Globus pallidus (tissue), 1 donor: ENCODE data around the gene TMBIM1.

ENCODE experiments used
- DNase-seq: peaks from one replicate; pipeline ENCODE4 v3.0.0-alpha.2; 2015; ENCODE audit warnings: low spot score

The TMBIM1 gene

GRCh38 chr2:218257390-218257981 is 34.8 kb downstream of the TMBIM1 start:
- peak; percentile 61 for DNase-seq

DNA sequence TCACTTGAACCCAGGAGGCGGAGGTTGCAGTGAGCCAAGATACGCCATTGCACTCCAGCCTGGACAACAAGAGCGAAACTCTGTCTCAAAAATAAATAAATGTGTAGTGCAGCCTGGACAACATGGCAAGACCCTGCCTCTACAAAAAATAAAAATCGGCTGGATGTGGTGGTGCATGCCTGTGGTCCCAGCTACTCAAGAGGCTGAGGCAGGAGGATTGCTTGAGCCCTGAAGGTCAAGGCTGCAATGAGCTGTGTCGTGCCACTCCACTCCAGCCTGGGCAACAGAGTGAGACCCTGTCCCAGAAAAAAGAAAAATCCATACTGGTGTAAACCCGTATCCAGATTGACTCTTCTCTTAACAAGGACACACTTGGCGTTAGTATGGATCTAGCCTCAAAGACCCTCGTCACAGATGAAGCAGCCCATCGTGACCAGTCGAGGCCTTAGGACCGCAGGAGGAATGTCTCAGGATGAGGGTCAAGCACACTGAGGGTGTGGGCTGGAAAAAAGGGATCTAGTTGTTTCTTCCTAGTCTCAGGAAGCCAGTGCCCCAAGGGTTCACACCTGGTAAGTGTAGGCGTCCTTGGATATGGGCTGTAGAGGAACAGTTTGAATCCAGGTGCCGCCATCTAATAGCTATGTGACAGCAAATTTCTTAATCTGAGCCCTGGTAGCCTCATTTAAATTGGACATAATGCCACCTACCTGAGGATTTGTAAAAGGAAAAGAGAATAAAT is 35.5 kb downstream of the TMBIM1 start:
- no peak for DNase-seq

GRCh38 chr2:218255446-218255845 is 36.9 kb downstream of the TMBIM1 start:
- DNase-seq = no peak

GRCh38 chr2:218253232-218253625 is 39.1 kb downstream of the TMBIM1 start:
- no peak for DNase-seq

- DNase-seq = no peak
Measured at GRCh38 chr2:218252509-218253231, 39.6 kb downstream of the TMBIM1 start.

DNA sequence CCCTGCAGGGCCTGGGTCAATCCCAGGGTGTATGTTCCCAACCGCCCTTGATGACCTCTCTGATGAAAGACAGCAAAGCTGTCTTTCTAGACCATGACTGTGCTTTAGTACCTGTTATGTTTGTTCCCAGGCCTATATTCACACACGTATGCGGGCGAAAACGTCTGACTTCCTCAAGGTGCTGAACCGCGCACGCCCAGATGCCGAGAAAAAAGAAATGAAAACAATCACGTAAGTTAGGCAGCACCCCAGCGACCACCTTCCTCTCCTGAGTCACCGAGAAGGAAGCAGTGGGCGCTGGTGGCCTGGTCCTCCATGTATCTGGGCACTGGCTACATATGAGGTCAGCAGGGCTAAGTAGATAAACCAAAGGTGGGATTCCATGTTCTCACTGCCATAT is 42.6 kb downstream of the TMBIM1 start:
- DNase-seq = no peak

- DNase-seq = no peak
Measured at GRCh38 chr2:218245214-218245613, 47.1 kb downstream of the TMBIM1 start.

GRCh38 chr2:218244665-218245064 is 47.6 kb downstream of the TMBIM1 start:
- DNase-seq = no peak

DNA sequence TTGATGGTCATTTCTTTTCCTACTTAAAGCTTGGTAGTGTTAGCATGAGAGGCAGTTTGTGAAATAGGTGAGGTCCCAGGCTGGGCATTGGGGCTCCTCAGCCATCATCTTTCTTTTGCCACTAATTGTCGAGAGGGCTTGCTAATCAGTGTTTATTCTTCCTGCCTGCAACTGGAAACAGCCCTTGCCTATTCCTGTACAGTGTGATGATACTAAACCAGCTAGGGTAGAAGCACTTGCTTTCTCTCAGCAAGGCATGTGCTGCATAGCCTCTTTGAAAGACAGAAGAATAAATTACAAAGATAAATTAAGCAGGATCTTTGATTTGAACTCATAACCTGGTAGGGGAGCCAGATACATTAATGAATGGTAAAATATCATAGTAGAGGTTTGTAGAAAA is 48.1 kb downstream of the TMBIM1 start:
- DNase-seq = no peak

DNA sequence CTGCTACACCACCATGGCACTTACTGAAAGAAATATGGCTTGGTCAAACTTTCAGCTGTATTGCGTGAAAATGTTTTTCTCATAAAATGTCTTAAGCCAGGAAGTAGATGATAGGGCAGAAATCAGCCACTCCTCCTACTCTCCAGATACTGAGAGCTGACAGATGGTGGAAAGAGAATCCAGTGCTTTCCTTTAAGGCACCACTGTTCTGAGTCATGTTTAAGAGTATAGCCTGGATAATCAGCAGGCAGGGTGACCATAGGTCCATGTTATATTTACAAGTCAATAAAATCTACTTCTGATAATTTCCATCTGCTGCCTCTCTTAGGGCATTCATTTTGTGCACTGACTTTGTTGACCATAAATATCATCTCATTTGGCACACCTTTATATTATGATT is 53.4 kb downstream of the TMBIM1 start:
- no peak for DNase-seq

- no peak for DNase-seq
Measured at GRCh38 chr2:218236829-218237228, 55.5 kb downstream of the TMBIM1 start.

DNA sequence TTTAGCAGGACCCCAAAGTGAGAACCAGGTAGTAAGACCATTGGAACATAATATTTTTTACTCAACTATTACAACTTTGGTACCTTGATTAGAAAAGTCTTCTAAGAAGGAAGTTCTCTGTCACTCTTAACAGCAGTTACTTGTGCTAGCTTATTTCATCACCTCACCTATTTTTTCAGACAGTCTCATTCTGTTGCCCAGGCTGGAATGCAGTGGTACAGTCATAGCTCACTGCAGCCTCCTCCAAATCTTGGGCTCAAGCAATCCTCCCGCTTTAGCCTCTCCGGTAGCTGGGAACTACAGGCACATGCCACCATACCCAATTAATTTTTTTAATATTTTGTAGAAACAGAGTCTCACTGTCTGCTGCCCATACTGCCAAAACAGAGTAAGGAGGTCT is 57.3 kb downstream of the TMBIM1 start:
- DNase-seq = no peak

- DNase-seq = no peak
Measured at GRCh38 chr2:218234521-218234920, 57.8 kb downstream of the TMBIM1 start.

- no peak for DNase-seq
Measured at GRCh38 chr2:218233543-218233942, 58.8 kb downstream of the TMBIM1 start.

DNA sequence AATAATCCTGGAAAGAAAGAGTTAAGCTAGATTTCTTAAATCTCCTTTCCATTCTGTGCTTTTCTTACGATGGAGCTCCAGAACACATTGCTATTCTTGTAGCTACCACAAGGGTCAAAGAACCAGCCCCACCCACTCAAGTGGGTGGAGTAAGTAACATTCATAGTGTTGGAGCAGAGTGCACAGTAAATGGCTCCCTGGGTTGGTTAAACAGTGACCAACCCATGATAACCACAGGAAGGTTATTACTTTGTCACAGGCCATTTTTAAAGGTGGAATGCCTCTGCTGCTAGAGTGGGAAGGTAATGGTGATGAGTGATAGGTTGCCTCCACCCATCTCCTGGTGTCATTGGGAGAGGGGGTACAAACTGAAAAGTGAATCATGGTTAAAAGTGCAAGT is 61.4 kb downstream of the TMBIM1 start:
- no peak for DNase-seq

DNA sequence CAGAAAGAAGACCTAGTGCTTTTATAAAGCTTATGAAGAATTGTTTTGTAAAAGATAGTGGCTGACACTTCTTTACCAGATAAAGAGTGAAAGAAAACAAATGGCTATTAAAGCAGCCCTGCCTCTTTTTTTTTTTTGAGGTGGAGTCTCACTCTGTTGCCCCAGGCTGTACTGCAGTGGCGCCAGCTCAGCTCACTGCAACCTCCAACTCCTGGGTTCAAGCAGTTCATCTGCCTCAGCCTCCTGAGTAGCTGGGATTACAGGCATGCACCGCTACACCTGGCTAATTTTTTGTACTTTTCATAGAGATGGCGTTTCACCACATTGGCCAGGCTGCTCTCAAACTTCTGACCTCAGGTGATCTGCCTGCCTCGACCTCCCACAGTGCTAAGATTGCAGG is 62.5 kb downstream of the TMBIM1 start:
- no peak for DNase-seq

GRCh38 chr2:218229239-218229638 is 63.1 kb downstream of the TMBIM1 start:
- DNase-seq = peak; percentile 37

- no peak for DNase-seq
Measured at GRCh38 chr2:218228366-218229090, 63.8 kb downstream of the TMBIM1 start.

- no peak for DNase-seq
Measured at GRCh38 chr2:218226903-218227302, 65.4 kb downstream of the TMBIM1 start.
